HG03045 (cell line): ENCODE results near the gene WDR86.

Experiments
- ATAC-seq: cut with Tn5 transposase; IDR thresholded peaks from one replicate; pipeline ENCODE4 v1.9.1; 2021; ENCODE audit warnings: mild to moderate bottlenecking, moderate library complexity; ENCODE audit not compliant: unreplicated experiment

Gene WDR86

DNA sequence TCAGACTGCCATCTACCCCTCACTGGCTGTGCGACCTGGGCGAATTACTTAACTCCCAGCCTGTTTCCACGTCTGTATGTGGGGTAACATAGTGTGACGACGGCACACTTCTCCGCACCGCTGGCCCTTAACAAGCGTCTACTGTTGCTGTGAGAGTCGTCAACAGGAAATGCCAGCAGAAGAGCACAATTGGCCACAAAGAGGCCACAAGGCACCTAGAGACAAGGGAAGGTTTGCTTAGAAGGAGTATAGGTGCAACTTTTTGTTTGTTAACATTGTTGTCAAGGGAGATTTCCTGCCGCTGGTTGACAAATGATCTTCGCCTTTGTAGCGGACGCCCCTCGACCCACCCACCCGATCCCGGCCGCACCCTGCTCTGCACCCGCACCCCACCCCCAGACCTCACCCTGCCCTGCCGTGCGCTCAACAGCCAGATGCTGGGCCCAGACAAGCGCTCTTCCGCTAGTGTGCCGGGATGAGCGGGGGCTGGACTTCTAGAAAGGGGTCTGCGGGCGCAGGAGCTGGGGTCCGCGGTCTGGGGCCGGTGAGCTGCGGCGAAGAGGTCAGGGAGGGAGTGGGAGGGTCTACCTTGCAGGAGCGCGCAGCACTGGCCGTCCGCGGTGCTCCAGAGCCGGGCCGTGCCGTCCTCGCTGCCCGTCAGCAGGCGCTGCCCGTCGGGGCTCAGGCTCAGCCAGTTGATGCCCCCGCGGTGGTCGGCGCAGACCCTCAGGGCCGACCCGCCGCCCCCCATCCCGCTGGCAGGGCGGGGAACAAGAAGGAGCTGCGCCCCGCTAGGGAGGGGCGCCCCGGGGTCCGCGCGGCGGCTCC is 785 bp downstream of the WDR86 start:
- ATAC-seq, result no peak

DNA sequence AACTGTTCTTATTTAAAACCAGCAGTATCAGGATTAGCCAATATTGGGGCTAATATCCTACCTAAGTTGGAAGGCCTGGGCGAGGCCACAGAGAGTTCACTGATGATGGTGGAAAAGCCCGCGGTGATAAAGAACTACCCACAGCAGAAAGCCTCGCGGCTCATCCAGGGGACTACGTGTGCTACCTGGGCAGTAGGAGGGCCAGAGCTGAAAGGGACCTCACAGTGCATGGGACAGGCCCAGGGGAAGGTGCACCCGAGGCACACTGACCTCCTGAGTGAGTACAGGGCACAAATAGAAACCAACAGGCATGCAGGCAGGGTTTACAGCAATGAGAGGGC is 1.4 kb downstream of the WDR86 start:
- no peak for ATAC-seq

DNA sequence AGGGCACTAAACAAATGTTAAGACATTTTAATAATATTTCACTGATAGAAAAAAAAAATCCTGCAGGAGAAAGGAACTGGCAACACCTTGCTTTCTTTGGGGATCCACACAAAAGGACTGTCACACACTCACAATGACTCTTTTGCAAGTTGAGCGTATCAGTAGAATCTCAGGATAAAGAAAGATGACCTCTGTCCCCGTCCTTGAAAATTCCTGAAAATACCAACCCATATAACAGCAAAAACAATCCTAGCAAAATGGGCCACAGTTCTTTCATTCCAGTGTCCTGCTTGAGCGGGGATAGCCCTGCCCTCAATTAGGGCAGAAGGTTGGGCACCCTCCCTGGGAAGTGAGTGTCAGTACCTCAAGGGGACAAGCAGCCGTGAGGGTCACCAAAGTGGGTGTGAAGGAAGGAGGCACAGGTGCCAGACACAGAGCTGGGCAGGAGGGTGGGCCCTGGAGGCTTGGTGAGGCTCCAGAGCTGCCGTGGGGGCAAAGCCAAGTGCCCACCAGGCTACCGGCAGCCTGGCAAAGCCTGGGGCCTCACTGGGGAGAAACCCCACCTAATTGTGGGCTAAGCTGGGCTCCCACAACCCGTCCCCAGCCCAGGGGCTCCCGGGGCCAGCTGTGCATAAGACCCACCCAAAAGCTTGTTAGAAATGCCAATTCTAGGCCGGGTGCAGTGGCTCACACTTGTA is 2.8 kb downstream of the WDR86 start:
- no peak for ATAC-seq

DNA sequence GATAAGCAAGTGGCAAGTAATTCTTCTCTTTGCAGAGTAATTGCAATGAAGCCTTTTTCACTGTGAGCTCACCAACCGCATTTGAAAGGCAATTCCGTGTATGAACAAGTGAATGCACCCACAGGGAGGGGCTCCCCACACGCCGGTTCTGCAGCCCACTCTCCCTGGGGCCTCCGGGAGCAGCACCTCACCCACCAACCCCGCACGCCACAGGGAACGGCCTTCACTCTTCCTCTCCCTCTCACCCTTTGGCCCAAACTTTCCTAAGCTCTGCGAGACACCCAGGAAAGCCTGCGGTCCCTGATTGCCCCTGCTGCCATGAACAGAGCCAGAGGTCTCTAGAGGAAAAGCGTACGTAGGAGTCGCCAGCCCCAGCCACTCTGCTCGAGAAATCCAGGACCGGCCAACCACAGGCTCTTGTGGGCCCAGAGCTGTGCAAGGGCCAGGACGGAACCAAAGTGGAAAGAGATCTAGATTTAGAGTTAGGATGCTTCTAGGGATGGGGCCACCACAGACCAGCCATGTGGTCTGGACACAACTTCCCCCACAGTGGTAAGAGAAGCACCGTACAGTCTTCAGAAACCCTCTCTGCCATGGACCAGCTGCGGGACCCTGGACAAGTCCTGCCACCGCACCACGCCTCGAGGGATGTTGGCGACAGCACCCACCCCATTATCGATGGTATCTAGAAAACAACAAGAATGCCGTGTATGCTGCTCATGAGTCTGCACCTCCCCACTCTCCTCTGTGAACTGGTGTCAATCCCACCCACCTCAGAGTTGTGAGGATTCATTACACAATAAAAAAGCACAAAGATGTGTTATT is 3.6 kb downstream of the WDR86 start:
- ATAC-seq, result no peak

DNA sequence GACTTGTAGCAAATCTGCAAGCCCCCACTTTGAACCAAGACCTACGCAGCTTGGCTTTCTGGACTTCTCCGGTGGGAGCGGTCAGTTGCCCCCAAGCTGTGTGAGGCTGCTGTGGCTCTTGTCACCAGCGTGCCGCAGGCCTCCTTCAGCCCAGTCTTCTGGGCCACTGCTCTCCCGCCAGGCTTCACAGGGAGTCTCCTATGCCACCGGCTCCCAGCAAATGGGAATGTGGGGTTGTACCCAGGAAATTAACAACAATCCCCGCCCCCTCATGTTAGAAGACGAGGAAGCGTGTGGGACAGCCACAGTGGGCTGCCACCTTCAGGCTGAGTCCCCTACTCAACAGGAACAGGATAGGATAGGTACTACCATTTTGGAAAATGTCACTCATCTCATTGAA is 4.2 kb downstream of the WDR86 start:
- no peak for ATAC-seq

DNA sequence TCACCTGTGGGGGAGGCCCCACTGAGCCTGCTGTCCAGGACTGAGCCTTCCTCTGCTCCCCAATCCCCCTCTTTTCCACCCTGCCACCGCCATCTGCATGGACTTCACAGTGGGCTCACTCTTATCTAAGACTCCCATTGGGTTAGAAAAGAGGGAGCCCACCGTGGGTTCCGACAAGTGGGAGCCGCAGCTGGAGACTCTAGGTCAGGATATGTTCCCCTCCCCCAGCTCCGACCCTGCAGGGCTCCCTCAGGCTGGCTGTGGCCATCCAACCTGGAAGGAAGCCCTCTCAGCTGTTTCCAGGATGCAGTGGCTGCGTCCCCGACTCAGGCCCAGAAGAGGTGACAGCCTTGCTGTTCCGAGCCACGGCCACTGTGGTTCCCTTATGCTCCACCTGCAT is 4.8 kb downstream of the WDR86 start:
- no peak for ATAC-seq

DNA sequence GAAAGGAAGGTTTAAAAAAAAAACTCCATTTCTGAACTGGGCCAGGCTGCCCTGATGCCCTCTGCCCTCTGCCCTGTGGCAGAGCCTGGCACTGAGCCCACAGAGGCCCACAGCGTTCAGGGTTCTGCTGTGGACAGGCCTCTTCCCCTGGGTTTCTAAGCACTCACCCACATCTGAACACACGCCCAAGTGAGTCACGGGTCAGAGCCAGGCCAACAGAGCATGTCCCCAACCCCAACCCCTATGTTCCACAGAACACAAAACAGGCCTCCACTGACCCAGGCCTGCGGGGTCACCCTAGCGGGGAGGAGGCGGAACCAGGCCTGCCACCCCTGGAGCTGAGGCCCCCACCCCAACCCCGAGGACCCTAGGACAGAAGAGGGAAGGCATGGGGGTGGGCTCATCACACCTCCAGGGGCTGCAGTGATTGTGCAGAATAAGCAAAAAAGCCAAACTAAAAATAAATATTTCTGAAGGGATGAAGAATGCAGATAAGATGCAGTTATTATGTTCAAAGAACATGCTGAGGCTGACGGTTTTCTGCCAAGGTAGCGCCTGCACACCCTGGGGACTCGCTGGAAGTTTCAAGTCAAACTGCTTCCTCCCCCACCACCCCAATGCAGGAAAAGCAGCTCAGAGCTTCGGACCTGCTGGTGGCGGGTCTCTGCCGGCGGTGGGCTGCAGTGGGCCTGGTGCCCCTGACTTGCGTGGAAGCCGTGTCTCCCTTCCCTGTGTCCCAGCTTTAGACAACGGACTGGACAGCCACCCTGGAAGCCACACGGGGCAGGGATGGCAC is 5.4 kb downstream of the WDR86 start:
- no peak for ATAC-seq

DNA sequence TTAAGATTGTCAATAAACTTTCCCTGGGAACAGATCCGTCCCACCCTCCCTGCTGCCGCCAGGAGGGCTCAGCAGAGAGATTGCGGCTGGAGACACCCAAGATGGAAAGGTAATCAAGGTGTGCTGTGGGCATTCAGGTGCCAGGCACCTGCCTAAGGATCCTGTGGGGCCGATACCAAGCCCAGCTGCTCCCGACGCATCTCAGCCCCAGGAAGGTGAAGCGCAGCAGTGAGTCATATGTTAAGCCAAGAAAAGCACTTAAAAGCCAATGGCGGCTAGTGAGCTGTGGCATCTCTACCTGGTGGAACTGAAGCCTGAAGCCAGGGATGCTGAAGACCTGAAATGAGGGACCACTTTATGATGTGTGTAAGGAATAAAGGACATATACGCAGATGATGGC is 6.1 kb downstream of the WDR86 start:
- ATAC-seq, result no peak

DNA sequence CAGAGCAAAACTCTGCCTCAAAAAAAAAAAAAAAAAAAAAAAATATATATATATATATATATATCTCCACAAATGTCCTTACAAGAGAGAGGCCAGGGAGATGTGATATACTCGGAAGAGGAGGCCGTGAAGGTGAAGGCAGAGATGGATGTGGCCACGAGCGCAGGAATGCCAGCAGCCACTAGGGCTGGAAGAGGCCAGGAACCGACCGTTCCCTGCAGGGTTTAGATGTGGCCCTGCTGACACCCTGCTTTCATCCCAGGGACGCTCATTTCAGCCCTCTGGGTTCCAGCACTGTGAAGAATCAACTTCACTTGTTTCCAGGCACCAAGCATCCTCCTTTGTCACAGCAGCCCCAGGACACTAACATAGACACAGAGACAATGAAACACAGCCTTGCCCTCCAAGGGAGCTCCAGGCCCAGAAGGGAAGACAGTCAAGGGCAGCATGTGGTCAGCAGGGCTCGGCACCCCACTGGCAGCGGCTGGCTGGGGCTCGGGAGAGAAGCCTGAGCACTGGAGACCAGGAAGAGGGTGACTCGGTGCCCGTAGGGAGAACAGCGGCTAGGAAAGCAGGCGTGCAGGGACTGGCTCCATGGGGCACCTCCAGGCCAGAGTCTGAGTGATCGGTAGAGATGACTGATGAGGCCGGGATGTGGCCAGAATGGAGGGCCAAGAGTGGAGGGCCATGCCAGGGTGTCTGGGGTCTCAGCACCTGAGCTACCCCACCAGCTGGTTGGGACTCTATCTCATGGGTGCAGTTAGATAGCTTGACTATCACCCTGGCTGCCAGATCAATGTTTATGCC is 7.6 kb downstream of the WDR86 start:
- no peak for ATAC-seq

DNA sequence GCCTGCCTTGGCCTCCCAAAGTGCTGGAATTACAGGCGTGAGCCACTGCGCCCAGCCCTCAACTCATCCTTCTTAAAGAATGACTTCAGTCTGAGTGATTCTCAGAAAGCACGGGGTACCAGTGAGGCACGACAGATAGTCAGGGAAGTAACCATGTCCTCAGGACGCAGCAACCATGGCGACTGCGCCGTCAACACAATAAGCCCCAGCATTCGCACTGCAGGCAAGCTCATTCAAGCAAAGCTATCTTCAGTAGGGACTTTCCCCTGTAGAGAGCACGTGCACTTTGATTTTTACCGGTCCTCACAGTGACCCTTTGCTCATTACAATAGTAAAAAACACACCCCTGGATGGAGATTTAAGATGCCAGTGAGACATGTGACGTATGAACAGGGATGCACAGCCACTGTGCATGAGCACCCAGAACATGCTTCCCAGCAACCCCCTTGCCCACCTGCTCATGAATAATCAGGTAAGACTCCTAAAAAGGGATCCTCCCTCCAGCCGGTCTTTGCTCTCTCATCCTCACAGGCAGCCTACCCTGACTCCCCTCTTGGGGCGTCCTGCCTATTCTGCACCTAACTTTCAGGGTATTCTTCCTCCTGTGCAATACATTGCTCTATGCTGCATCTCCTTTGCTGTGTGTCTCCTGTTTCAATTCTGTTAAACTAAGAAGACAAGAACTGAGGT is 9.1 kb downstream of the WDR86 start:
- ATAC-seq, result no peak

DNA sequence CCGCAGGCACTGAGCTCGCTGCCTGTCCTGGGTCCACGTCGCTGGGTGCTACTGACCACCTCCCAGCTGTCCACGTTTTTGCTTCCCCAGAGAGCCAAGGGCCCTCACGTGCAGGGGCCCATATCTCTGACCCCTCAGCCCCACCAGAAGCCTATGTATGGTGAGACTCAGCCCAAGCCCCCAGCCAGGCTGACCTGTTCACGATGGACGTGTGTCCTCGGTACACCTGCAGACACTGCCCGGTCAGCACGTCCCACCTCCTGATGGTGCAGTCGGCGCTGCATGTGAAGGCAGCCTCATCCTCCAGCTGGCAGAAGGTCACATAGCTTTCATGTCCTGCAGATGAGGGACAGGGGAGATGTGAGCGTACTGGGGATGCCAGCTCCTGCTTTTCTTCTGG is 9.9 kb downstream of the WDR86 start:
- no peak for ATAC-seq

DNA sequence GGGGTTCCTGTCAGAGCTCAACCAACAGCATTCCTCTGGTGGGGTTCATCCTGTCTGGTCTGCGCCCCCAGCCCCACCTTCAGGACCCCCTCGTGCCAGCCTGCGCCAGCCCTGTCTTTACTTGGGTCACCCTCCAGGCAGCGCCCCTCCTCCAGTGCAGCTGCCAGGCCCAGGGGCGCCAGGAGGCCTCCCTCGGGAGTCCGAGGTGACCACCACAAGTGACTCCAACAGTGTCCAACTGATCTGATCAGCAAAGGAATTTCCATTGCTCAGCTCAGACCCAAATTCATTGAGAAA is 10.6 kb downstream of the WDR86 start:
- ATAC-seq, result no peak

DNA sequence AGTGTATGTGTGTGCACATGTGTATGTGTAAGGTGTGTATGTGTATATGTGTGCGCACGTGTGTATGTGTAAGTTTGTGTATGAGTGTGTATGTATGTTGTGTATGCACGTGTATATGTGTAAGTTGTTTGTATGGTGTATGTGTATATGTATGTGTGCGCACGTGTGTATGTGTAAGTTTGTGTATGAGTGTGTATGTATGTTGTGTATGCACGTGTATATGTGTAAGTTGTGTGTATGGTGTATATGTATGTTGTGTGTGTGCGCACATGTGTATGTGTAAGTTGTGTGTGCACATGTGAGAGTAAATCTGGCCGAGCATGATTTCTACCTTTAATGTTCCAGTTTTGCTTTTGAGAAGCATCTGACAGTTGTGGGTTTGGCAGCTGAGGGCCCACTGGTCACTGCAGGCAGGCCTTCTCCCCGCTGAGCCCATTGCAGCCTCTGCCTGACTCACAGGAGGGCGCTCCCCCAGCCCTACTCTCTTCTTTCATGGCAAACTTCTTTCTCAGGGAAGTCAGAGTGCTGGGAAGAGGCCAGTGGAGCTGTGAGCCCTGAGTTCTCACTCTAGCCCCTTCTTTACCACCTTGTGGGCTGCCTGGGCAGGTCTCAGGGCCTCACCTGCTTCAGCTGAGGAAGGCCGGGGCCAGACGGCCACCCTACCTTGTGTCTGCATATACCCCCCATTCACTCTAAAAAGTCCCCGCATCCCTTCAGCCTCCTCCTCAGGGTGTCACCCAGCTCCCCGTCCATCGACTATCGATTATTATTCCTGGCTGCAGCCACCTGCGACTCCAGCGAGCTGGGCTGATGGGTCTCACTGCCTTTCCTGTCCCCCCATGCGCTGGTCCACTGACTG is 11.2 kb downstream of the WDR86 start:
- ATAC-seq, result no peak

DNA sequence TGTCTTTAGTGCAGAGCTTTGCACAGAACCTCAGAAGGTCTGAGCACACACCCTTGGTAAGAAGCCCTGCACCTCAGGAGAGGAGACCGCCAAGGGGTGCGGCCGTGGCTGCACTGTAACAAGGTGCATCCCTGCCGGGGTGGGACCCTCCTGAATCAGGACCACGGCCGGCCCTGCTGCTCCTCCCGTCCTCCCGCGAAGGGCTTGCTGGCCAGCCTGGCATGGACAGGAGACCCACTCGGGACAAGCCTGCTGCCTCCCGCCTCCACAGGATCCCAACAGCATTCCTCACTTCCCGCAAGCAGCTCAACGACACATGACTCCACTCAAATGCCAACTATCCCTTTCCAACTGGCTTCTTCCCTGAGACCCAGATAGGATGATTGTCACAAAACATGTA is 12.8 kb downstream of the WDR86 start:
- no peak for ATAC-seq

DNA sequence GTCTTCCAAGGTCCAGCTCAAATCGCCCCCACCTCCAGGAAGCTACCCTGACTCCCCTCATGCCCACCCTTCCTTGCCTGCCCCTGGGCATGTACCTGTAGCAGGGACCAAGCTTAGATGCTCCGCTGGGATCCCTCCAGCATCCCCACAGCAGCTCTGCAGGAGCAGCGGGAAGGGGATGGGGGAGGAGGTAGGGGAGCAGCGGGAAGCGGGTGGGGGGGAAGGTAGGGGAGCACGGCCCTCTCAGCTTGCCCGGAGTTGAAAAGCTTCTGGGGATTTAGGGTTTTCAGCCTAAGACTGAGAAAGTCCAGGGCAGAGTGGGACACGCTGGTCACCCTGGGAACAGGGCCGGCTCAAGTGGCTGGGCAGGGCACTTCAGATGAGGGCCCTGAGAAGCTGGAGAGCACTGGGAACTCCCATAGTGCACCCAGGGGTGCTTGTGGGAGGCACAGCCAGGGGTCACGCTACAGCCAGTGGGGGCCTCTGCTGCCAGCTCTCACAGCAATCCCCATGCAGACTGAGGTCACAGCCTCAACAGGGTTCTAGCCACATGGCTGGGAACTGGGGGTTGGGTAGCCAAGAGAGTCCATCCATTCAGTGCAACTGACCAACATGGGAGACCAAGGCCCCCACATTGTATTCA is 13.4 kb downstream of the WDR86 start:
- ATAC-seq, result no peak

DNA sequence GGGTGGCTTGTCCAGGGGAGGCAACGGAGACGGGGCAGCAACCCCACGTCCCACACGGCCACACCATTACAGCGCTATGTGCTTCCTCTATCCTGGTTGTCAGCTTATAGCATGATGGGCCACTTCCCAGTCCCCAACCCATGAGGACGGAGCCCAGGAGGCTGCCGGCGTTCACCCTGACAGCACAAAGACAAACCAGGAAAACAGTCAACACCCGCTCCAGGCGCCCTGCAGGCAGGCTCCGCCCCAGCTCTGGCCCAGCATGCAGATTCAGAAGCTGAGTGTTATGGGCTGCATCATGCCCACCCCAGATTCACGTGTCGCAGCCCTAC is 14.8 kb downstream of the WDR86 start:
- ATAC-seq, result no peak

DNA sequence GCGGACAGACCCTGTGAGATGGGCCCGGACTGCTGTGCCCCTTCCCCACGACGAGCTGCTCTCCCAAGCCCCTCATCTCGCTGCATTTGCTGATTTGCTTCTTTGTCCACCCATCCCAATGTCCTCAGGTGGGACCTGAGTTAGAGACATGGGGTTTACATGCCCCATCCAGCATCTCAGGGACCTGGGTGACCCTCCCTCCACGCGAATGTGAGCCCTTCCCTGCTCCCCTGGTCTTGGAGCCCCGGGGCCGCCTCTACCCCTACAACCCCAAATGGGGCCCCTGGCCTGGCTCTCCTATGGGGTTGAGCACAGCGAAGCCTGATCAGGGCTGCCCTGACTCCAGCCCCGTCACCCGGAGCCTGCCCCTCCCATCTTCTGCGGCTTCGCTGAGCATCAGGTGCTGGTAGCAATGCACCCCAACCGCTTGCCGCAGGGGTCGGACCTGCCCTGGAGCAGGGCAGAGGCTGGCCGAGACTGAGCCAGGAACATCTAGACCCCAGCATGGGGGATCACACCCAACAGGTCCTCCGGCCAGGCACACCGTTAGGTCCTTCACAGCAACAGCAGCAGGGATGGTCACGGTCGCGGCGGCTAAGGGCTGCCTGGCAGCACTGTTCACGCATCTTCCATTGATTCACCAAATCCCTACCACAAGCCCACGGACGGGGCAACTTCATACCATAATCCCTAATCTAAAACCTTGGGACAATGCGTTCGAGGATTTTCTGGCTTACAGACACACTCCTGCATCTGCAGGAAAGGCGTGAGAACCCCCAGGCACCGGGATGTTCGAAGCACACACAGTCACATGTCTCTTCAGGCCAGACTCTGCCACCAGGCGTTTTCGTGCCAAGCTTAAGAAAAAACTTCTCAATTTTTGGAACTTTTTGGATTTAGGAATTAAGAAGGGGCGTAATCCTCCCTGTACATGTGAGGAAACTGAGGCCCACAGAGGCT is 15.5 kb downstream of the WDR86 start:
- no peak for ATAC-seq
